OCI-LY1 (cell line): ENCODE results near the gene USP3.

ENCODE experiments used
- EZH2 ChIP-seq: fragments of 200-600 bp; sonication (generic), shearing (Covaris generic); IDR thresholded peaks from 2 replicates; pipeline ENCODE4 v1.8.0; 2017; ENCODE audit warnings: borderline replicate concordance, mixed run types, mild to moderate bottlenecking, antibody characterized with exemption, low read length, moderate library complexity, mixed read lengths
- TF ChIP-seq, protein P1 (sequence below): fragments of 200-600 bp; sonication (generic), shearing (Covaris generic); IDR thresholded peaks from 2 replicates; pipeline ENCODE4 v1.5.1; 2017; ENCODE audit warnings: mild to moderate bottlenecking, antibody characterized with exemption, low read length, moderate library complexity, mixed read lengths

DNA sequence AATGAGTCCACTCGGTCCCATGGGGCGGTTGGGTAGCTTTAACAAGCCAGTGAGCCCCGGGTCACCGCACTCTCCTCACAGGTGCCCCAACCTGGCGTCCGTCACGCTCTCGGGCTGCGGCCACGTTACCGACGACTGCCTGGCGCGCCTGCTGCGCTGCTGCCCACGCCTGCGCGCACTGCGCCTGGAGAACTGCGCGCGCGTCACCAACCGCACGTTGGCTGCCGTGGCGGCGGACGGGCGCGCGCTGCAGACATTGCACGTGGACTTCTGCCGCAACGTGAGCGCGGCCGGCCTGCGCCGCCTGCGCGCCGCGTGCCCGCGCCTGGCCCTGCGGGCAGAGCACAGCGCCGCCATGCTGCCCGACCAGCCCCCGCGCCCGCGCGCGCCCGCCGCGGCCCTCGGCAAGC, 96.2 kb downstream of the USP3 start:
- TF ChIP-seq, protein P1, sequence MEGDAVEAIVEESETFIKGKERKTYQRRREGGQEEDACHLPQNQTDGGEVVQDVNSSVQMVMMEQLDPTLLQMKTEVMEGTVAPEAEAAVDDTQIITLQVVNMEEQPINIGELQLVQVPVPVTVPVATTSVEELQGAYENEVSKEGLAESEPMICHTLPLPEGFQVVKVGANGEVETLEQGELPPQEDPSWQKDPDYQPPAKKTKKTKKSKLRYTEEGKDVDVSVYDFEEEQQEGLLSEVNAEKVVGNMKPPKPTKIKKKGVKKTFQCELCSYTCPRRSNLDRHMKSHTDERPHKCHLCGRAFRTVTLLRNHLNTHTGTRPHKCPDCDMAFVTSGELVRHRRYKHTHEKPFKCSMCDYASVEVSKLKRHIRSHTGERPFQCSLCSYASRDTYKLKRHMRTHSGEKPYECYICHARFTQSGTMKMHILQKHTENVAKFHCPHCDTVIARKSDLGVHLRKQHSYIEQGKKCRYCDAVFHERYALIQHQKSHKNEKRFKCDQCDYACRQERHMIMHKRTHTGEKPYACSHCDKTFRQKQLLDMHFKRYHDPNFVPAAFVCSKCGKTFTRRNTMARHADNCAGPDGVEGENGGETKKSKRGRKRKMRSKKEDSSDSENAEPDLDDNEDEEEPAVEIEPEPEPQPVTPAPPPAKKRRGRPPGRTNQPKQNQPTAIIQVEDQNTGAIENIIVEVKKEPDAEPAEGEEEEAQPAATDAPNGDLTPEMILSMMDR = no peak
- TF ChIP-seq EZH2 = no peak
